Measurements from ENCODE around the gene FOXO6.

The FOXO6 gene

DNA sequence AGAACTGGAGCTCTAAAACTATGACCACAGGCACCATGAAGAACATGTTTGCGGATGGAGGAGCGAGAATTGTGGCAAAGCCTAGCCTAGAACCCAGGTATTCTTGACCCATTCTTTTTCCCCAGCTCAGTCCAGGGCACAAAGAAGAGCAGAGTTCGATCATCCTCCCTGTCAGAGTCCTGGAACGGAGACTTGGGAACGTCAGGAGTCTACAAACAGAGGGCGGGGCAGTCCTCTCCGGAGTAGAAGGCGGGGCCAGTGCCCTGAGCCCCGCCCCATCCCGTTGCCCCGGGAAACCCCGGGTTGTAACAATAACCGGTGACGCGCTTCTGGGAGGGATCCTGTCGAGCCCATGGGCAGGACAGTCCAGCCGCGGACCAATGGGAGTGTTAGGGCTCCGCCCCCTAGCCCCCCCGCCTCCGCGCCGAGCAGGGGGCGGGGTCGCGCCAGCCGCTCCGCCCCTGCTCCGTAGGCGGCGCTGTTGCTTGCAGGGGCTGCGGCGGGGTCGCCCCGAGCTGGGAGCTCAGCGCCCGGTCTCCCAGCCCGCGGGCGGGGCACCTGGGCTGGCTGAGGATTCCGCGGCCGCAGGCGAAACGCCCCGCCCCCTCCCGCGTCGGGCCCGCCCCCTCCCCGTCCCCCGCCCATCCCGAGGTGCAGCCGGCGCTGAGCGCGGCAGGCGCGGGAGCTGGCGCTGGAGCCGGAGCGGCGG, at the start of gene FOXO6:
FOXO6 (plus strand) TSS at position 649 of the 709 bp plus-strand sequence.
- Histone ChIP-seq H3K4me3 (peak within 1 kb of the TSS; percentile 33 to 63 (median 62)), H3K27ac (peak within 1 kb of the TSS in 15 of 21 experiments; percentile 4 to 85 (median 61))

DNA sequence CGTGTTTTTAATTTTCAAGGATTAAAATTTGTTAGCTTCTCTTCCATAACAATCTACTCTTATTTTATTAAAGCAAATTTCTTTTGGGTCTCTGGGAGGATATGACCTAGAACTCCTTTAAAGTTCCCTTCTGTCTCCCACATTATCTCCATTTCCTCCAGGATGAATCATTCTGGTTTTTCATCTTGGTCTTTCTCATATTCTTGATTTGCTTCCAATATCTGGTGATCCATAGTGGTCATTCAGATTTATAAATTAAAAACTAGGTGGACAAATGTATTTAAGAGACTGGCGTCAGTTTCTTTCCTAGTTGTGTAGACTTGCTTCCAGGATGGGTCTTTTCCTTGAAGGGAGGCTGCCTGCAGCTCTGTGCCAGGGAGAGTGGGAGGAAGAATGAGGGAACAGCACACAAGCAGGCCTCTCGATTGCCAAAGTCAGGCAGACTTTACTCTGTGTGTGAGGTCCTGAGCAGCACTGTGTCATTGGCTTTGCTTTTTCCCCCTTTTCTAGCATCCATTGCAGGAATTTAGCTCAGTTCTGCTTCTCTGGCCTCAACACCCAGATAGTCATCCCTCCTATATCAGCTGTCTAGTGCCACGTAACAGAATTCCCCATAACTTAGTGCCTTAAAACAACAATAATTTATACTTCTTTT, 48.1 kb upstream of the FOXO6 start:
- Histone ChIP-seq H3K4me3 (no peak overlapping the region), H3K27ac (peak overlapping the region in 7 of 21 experiments; percentile 22 to 65 (median 34))

DNA sequence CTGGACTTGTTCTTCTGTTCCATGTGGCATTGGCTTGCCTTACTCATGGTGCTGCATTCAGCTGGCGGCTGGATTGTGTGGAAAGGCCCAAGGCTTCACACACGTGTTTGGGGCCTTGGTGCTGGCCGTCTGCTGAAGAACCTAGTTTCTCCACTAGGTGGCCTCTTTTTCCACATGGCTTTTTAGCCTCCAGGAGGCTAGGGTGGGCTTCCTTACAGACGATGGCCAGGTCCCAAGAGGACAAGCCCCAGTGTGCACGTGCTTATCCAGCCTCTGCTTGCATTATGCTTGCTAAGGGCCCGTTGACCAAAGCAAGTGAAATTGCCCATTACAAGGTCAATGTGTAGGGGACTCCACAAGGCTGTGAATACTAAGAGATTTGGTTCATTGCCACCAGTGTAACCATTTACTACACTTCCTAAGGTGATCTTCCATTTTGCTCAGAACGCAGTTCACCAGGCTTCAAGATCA, 47.5 kb upstream of the FOXO6 start:
- Histone ChIP-seq H3K27ac (peak overlapping the region in 7 of 21 experiments; percentile 22 to 65 (median 34)), H3K4me3 (no peak overlapping the region)

DNA sequence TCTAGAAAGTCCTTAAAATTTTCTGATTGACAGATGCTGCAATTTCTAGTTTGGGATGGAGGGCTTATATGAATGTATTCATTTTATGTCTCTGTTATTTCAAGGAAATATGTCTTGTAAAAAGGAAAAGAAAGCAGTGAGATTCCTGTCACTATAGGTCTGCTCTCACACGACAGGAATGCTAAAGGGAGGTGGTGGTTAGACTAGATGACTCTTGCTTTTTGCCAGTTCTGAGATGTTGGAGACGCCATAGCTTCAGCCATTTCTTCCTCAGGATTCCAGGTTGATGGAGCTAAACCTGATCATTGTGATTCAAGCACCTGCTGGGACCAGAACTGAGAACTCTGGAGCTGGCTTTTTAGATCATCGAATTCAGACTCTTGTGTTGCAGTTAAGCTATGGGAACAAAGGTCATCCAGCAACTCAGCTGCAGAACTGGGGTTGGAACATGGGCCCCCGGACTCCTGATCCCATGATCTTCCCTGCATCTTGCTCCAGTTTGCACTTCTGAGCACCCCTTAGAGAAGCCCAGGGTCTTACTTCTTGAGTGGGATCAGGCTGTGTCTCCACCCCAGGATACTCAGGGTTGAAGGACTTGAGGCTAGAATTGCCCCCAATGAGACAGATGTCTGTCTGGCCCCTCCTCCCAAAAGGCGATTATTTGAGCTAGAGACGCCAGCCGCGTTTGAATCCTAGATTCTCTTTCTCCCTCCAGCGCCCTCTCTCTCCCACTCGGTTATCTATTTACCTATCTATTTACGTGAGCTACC, 46.7 kb upstream of the FOXO6 start:
- Histone ChIP-seq H3K4me3 (no peak overlapping the region), H3K27ac (no peak overlapping the region)

DNA sequence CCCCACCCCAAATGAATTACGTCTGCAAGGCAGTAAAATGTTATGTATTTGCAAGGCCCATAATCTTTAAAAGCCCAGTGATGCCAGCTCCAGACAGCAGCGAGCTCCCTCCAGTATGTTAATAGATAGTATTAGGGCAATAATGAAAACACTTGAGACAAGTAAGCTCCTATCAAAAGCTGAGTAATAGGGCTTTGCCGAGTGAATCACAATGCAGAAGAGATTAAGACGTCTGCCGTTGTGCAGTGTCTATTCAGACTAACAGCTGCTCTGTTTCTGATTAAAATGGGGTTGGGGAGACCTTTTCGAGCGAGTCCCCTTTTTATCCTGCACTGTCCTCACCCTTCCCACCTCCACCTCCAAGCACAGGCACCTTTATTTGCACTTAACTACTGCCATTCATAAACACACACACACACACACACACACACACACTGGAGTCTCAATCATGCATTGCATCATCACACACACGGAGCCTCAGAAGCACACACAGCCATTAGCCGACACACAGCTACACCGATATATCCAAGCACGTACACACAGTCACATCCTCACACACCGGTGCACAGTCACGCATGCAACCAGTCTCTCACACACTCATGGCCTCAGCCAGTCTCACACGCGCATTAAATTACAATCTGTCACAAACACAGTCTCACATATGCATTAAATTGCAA, 46.0 kb upstream of the FOXO6 start:
- Histone ChIP-seq H3K4me3 (no peak overlapping the region), H3K27ac (no peak overlapping the region)

DNA sequence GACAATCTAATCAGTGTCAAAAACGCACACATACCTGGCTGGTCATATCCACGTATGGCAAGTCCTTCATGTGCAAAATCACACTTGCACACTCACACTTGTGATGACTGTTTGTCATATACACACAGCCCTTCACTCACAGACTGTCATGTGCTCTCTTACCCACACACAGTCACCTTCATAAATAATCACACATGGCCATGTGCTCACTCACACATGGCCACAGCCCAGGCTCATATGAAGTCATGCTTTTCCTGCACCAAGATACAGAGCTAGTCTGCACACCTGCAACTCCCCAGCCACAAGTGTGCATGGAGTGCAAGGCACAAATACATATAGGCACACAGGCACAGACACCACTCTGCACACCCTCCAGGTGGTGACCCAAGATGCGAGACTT, 45.4 kb upstream of the FOXO6 start:
- H3K27ac ChIP-seq: no peak overlapping the region
- H3K4me3 ChIP-seq: no peak overlapping the region

DNA sequence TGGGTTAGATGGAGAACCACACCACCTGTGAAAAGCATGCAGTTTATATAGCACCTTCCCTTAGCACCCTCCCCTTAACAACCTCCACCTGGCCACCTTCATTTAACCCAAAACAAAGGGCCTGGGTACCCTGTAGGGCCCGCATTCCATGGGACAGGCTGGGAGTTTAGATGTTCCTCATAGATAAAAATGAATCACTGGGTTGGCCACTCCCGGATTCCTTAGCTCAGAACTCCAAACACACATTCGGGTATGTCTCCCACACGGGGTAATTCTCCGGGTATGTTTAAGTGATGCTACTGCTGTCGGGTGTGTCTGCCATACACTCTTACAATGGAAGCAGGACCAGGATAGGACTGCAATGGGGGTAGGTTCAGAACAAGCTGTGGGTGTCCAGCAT, 43.9 kb upstream of the FOXO6 start:
- H3K4me3 ChIP-seq: no peak overlapping the region

DNA sequence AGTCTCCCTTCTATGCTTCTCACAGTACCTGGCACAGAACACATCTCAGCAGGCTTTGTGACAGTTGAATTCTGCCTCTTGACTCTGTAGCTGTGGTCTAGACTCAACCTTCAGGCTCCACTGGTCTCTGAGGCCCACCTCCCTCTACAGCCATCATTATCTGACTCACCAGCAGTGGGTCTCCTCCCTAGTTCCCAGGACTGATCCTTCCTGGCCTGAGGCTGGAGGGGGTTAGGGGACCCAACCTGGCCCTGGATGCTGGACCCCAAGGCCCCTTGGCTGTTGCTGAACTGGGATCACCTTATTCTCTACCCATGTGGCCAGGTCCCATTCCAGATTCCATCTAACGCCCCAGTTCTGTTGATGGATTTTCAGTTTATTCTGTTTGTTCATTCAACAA, 43.1 kb upstream of the FOXO6 start:
- no peak overlapping the region for H3K4me3 ChIP-seq
- no peak overlapping the region for H3K27ac ChIP-seq

More for the DNA sequence above, 43.9 kb upstream of the FOXO6 start:
- peak overlapping the region in 1 of 21 experiments; percentile 7 for H3K27ac ChIP-seq

DNA sequence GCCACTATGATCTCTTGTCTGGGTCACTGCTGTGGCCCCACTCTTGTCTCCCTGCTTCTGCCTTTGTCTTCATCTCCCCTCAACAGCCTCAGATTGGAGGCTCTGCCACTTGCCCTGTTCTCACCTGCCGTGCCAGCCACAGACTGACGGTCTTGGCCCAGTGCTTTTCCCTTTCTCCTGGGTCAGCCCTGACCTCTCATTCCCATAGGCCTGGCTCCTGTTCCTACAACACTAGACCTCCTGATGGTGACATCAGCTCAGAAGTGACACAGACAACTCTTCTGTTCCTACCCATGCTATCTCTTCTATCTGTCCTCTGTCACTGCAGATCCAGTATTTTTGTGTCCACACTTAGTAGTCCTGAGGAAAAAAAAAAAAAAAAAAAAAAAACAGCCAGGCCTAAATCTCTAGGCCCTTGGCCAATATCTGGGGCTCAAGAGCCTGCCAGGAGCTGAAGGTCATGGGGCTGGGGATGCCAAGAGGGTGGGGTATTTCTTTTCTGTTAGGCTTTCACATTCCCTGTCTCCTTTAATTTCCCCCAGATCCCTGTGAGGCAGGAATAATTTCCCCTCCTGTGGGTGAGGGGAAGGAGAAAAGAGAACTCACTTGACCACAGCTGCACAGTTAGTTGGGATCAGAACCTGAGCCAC, 42.0 kb upstream of the FOXO6 start:
- Histone ChIP-seq H3K27ac (no peak overlapping the region), H3K4me3 (no peak overlapping the region)

DNA sequence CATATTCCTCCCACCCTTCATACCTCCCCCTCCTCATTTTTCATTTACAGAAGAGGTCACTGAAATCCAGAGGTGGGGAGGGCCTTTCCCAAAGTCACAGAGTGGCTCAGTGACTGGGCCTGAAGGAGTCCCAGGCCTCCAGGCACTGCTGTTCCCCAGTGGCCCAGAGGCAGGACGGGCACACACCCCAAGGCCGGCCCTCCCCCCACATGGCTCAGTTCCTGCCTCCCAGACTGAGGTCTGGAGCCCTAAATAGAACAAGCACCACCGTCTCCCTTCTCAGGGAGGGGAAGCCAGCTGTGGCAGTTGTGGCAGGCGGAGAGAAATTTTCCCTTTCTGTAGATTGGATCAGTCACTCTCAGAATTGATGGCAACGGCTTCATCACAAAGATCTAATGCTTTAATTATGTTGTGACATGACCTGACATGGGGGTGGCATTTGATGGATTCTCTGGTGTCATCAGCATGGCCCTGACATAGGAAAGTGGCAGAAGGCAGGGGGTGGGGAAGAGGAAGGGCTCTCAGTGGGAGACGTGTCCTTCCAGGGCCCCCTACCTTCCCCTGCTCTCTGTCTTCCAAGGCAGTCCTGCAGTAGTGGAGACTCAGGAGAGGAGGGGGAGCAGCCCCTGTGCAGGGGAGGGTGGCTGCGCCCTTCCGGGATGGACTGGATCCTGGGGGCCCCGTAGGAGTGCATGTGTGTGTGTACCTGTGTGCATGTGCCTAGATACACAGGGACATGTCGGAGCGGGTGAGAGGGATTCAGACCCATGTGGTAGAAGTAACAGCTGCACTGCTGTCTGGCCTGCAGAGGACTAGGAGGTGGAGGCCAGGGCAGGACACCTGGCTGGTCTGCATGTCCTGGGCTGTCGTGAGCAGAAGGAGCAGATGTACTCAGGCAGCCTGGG, 41.2 kb upstream of the FOXO6 start:
- H3K27ac ChIP-seq: no peak overlapping the region
- H3K4me3 ChIP-seq: no peak overlapping the region

DNA sequence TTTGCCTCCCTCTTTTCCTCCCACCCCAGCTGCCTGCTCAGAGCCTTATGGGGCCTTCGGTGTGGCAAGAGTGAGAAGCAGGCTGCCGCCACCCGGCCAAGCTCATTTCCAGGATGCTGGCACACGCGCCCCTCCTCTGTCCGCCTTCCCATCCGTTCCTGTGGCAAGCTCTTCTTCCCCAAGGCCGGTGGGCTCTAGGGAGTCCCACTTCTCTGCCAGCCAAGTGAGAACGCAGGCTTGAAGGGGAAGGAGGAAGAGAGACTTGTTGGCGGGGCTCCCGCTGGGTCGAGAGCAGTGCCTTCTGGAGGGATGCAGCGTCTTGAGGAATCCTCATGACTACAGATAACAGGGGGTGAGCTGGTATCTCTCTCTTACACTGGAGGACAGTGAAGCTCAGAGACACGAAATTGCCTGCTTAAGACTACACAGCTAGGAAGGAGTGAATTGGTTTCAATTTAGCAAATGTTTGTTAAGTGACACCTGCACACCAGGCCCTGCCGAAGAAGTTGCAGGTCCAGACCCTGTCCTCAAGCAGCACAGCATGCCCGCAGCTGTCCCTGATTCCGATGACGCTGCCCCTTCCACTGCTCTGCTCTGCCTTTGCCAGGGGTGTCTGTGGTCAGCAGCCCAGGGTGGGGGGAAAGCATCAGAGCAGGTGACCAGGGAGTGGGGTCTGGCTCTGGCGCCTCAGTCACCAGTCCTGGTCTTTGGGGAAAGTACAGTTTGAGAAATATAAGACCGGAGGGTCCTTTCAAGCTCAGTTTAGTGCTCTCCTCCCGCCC, 40.1 kb upstream of the FOXO6 start:
- no peak overlapping the region for H3K27ac ChIP-seq

DNA sequence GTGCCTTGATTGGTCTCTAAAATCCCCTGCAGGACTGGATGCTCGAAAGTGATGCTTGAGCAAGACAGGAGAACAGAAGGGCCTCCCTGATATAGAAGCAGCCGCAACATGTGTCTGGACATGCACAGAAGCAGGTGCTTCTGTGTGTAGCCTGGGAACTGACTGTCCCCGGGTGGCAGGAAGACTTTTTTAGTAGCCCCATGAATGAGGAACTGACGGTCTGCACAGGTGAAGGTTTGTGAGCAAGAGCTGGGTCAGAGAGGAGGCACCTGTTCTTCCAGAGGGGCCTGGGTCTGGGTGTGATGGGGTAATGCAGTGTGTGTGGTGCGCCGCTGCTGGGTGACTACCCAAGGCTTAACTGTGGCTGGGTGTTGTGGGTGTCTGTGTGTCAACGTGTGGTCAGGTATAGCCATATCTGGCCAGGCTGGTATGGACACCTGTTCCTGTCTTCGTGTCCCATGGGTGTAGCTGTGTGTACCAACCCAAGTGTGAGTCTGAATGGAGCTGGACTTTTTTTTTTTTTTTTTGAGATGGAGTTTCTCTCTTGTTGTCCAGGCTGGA, 39.1 kb upstream of the FOXO6 start:
- no peak overlapping the region for H3K4me3 ChIP-seq
- no peak overlapping the region for H3K27ac ChIP-seq

More for the DNA sequence above, 40.1 kb upstream of the FOXO6 start:
- H3K4me3 ChIP-seq: no peak overlapping the region

DNA sequence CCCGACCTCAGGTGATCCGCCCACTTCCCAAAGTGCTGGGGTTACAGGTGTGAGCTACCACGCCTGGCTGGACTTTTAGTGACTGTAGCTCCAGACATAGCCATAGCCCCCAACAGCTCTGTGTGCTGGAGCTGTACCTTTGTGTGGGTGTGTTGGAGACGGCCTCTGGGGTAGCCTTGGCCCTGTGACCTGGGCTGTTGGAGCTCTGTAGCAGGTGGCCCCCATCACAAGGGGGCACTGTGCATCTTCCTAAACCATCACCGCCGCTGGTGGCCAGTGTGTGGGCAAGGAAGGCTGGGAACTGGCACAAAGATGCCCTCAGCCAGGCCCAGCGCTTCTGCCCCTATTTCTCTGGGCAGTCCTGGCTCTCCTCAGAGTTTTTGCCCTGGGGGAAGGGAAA, 38.4 kb upstream of the FOXO6 start:
- Histone ChIP-seq H3K27ac (peak overlapping the region in 1 of 21 experiments; percentile 16), H3K4me3 (no peak overlapping the region)

DNA sequence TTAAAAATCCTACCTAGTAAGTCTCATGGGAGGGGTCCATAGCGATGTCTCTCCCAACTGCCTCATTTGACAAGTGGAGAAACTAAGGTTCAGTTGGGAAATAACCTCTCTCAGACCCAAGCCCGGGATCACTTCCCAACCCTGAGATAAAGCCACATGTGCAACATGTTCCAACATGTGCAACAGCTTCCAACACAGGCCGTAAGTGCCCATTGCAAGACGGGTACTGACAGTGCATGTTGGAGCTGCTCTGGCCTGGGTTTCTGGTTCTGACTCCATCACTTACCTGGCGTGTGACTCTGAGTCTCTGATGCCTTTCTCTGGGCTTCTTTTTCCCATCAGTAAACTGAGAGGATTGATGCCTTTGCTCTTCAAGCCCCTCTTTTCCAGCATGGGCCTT, 38.0 kb upstream of the FOXO6 start:
- peak overlapping the region in 1 of 21 experiments; percentile 16 for H3K27ac ChIP-seq

DNA sequence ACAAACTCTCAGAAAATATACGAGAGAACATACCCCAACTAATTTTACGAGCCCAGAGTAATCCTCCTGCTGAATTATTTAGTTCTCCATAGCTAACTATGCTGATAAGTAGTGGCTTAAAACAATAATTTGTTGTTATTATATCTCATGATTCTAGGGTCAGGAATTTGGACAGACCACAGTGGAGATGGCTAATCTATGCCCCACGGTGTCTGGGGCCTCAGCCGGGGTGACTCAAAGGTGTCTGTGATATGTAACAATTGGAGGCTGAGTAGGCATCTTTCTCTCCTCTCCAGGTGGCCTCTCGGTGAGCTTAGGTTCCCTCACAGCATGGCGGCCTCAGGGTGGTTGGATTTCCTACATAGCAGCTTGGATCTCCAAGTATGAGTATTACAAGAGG, 35.4 kb upstream of the FOXO6 start:
- no peak overlapping the region for H3K27ac ChIP-seq
- no peak overlapping the region for H3K4me3 ChIP-seq

More for the DNA sequence above, 38.0 kb upstream of the FOXO6 start:
- H3K4me3 ChIP-seq: no peak overlapping the region

DNA sequence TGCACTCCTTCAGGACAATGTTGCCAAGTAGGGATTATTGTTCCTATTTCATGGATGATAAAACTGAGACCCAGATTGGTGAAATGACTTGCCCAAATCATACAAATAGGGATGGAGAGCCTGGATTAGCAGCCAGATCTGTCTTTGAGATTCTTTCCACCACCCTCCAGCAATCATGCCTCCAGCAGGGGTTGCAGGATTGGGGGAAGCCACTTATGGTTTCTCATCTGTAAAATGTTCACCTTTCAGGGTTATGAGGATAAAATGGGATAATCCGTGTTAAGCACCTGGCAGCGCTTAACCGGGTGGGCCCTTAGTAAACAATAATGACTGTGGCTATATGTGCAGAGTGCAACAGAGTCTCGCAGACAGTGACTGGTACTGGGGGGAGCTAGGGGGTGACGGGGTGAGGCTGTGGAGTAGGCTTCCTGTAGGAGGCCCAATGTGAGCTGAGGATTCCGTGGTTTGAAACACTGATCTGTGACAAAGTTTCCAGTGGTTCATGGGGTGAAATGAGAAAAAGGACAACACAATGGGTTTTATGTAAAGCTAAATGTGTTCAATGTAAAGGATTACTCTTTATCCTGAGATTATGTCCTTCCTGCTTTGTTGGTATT, 33.7 kb upstream of the FOXO6 start:
- Histone ChIP-seq H3K4me3 (no peak overlapping the region), H3K27ac (no peak overlapping the region)
